ENCODE results near the gene TGFBR3L. TPM values are rescaled to one million over a fixed set of nuclear protein-coding genes. Genes with fewer than 3 reads are reported as not detected.
A peak's percentile ranks its signal among the peaks of the same experiment; 100 is the strongest.

The TGFBR3L gene
- total and polyA plus RNA-seq, 2 of the 13 experiments (the other 11 are each of a cell fraction or from before 2014, with no cell fraction given), result 0.20 to 1.0 TPM

- TF ChIP-seq ZNF687 (CRISPR knock-in tag; IDR thresholded peaks at IDR 0.05), result peak; percentile 66
- TF ChIP-seq ZGPAT (CRISPR knock-in tag; IDR thresholded peaks at IDR 0.05), result no peak
- TF ChIP-seq ZNF772 (CRISPR knock-in tag; IDR thresholded peaks at IDR 0.05), result peak; percentile 81; the same call in 1 of the 2 replicates
- TF ChIP-seq RNF2 (conservative IDR thresholded peaks at IDR 0.05; ENCODE audit: low read depth), result no peak
- TF ChIP-seq TBP (CRISPR knock-in tag; IDR thresholded peaks at IDR 0.05), result no peak
- no peak for TF ChIP-seq ZNF496 (CRISPR knock-in tag; IDR thresholded peaks at IDR 0.05; ENCODE audit: insufficient replicate concordance)
- TF ChIP-seq ZNF773 (CRISPR knock-in tag; IDR thresholded peaks at IDR 0.05; ENCODE audit: borderline replicate concordance), result no peak
- no peak; the same call in 1 of the 2 replicates for TF ChIP-seq CREM (IDR thresholded peaks at IDR 0.05)
- TF ChIP-seq CREM (CRISPR knock-in tag; IDR thresholded peaks at IDR 0.05), result no peak
- no peak for TF ChIP-seq BRD4 (CRISPR knock-in tag; IDR thresholded peaks at IDR 0.05)
- TF ChIP-seq JUN (CRISPR knock-in tag; IDR thresholded peaks at IDR 0.05), result no peak
- no peak for TF ChIP-seq ZUFSP (CRISPR knock-in tag; IDR thresholded peaks at IDR 0.05; ENCODE audit: borderline replicate concordance)
- no peak for TF ChIP-seq PHB2 (IDR thresholded peaks at IDR 0.05; ENCODE audit: partially characterized antibody)
- no peak for TF ChIP-seq MAF1 (CRISPR knock-in tag; IDR thresholded peaks at IDR 0.05; ENCODE audit: borderline replicate concordance)
- TF ChIP-seq ELF4 (CRISPR knock-in tag; IDR thresholded peaks at IDR 0.05; ENCODE audit: borderline replicate concordance), result no peak
- TF ChIP-seq ATF5 (CRISPR knock-in tag; IDR thresholded peaks at IDR 0.05; ENCODE audit: low read depth), result no peak
- TF ChIP-seq ZNF512 (CRISPR knock-in tag; IDR thresholded peaks at IDR 0.05), result no peak
- TF ChIP-seq ZSCAN9 (CRISPR knock-in tag; IDR thresholded peaks at IDR 0.05; ENCODE audit: borderline replicate concordance), result no peak
- TF ChIP-seq MXD4 (CRISPR knock-in tag; IDR thresholded peaks at IDR 0.05), result 0 out of 2 replicates have a peak, but pooled peaks have one; percentile 47
- TF ChIP-seq DNMT3B (CRISPR knock-in tag; conservative IDR thresholded peaks at IDR 0.05), result no peak
- peak; percentile 77; the same call in 1 of the 2 replicates for TF ChIP-seq RXRA (CRISPR knock-in tag; IDR thresholded peaks at IDR 0.05)
These were observed 4.2 kb downstream of the TGFBR3L start (continued) for GRCh38 chr19:7918615-7919421.

Data from HepG2 (cell line).